SU-DHL-6 (cell line): Measurements from ENCODE around the gene SHFL.

ENCODE experiments used
- H2AFZ ChIP-seq: fragments of 200-600 bp; sonication (generic); 2 replicates; pipeline ENCODE4 v1.6.1; 2014; ENCODE audit warnings: low read depth, mild to moderate bottlenecking, moderate library complexity, mixed read lengths, antibody characterized with exemption, low read length; ENCODE audit not compliant: severe bottlenecking
- H3F3A ChIP-seq: fragments of 200-600 bp; shearing (Covaris generic); 2 replicates; pipeline ENCODE4 v1.6.0; 2016; ENCODE audit warnings: antibody characterized with exemption, mild to moderate bottlenecking; ENCODE audit not compliant: insufficient read depth
- H3K27ac ChIP-seq: fragments of 200-600 bp; sonication (generic); 2 replicates; pipeline ENCODE4 v1.5.1; 2016; ENCODE audit warnings: low read depth, mild to moderate bottlenecking, low read length, moderate library complexity, mixed read lengths
- H3K27me3 ChIP-seq: fragments of 200-600 bp; sonication (generic), shearing (Covaris generic); 2 replicates; pipeline ENCODE4 v1.6.0; 2014; ENCODE audit warnings: mild to moderate bottlenecking, low read length
- H3K36me3 ChIP-seq: fragments of 200-600 bp; sonication (generic); 2 replicates; pipeline ENCODE4 v1.6.1; 2014; ENCODE audit warnings: mild to moderate bottlenecking, low read length, mixed read lengths
- H3K4me2 ChIP-seq: fragments of 300-600, 200-600 bp; shearing (Covaris generic), sonication (generic); 2 replicates; pipeline ENCODE4 v1.6.0; 2014; ENCODE audit warnings: low read length, low read depth, mild to moderate bottlenecking; ENCODE audit not compliant: poor library complexity, severe bottlenecking
- H3K4me3 ChIP-seq: fragments of 200-600 bp; sonication (generic); 2 replicates; pipeline ENCODE4 v1.5.1; 2014; ENCODE audit warnings: antibody characterized with exemption, low read length, mild to moderate bottlenecking, mixed read lengths; ENCODE audit not compliant: insufficient read depth, poor library complexity, severe bottlenecking
- H3K79me2 ChIP-seq: fragments of 200-600 bp; sonication (generic); 2 replicates; pipeline ENCODE4 v1.6.1; 2014; ENCODE audit warnings: mild to moderate bottlenecking, low read length, moderate library complexity; ENCODE audit not compliant: insufficient read depth
- H3K9ac ChIP-seq: fragments of 200-600 bp; sonication (generic); 2 replicates; pipeline ENCODE4 v1.7.0; 2014; ENCODE audit warnings: mild to moderate bottlenecking, low read length
- H3K9me2 ChIP-seq: fragments of 200-600 bp; sonication (generic); replicated peaks from 2 replicates; pipeline ENCODE4 v1.6.1; 2014; ENCODE audit warnings: low read length; ENCODE audit not compliant: insufficient read depth
- H3K9me3 ChIP-seq: fragments of 200-600 bp; sonication (generic); 2 replicates; pipeline ENCODE4 v1.6.1; 2014; ENCODE audit warnings: low read length, mixed read lengths; ENCODE audit not compliant: insufficient read depth
- H4K20me1 ChIP-seq: fragments of 200-600 bp; sonication (generic); 2 replicates; pipeline ENCODE4 v1.6.1; 2014; ENCODE audit warnings: low read depth, mild to moderate bottlenecking, antibody characterized with exemption, low read length, moderate library complexity, mixed read lengths
- CTCF ChIP-seq: fragments of 200-600 bp; sonication (generic); IDR thresholded peaks from one replicate; pipeline ENCODE4 v1.5.1; 2017; ENCODE audit warnings: antibody characterized with exemption, mild to moderate bottlenecking, low read length, moderate library complexity; ENCODE audit not compliant: insufficient read depth, poor library complexity, severe bottlenecking
- EZH2phosphoT487 ChIP-seq: fragments of 200-600 bp; sonication (generic), shearing (Covaris generic); conservative IDR thresholded peaks from 2 replicates; pipeline ENCODE4 v1.6.1; 2018; ENCODE audit warnings: mild to moderate bottlenecking, antibody characterized with exemption, low read length, moderate library complexity, mixed read lengths

The SHFL gene

GRCh38 chr19:10105509-10106099, 19.5 kb downstream of the SHFL start:
- peak overlapping the region; percentile 81 for H3K27ac ChIP-seq
- H4K20me1 ChIP-seq: no peaks in the 10 kb centered on the region
- peak overlapping the region; percentile 47 for H3K4me2 ChIP-seq
- H3K27me3 ChIP-seq: no peaks in the 10 kb centered on the region
- no peak overlapping the region for H2AFZ ChIP-seq
- peaks cover 19% of the 10 kb centered on the region for H3F3A ChIP-seq
- no peaks in the 10 kb centered on the region; the same call in 1 of the 2 replicates for H3K36me3 ChIP-seq
- peak overlapping the region; percentile 36 for H3K4me3 ChIP-seq
- peak overlapping the region; percentile 39 for H3K9ac ChIP-seq
- H3K9me3 ChIP-seq: no peaks in the 10 kb centered on the region
- peaks cover 19% of the 10 kb centered on the region for H3K79me2 ChIP-seq
- TF ChIP-seq CTCF (no peak), EZH2phosphoT487 (no peak)
- H3K9me2 ChIP-seq: no peaks in the 10 kb centered on the region

DNA sequence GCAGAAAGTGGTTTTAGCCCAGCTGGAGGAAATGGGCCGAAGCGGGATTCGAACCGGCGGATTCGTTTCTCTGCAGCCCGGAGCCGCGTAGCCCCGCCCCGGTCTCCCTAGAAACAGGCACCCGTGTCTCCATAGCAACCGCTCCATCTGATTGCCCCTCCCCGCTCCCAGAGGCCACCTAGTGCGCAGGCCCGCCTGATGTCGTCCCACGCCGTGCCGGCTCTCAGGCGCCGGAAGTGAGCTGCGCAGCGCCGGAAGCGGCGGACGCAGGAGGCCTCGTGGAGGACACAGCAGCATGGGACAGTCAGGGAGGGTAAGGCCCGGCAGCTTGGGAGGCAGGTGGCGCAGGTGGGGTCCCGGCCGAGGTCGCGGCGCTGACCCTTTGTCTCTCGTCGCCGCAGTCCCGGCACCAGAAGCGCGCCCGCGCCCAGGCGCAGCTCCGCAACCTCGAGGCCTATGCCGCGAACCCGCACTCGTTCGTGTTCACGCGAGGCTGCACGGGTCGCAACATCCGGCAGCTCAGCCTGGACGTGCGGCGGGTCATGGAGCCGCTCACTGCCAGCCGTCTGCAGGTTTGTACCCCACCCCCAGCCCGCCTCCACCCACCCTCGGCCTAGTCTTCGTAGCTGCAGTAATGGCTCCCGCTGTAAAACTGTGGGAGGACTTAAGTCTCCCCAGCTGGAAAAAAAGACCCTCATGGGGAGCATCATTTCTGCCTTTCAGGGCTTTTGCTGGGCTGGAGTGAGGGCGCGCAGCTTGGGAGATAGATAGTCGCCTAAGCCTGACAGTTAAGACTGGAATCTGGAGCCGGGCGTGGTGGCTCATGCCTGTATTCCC, 20.2 kb downstream of the SHFL start, which contains the start of gene PPAN:
TSS of gene PPAN (plus strand) at position 263 of the 837 bp plus-strand sequence. CDS start at position 296, 33 bp downstream.
- no peaks in the 10 kb centered on the region for H4K20me1 ChIP-seq
- no peaks in the 10 kb centered on the region for H3K9me3 ChIP-seq
- no peaks in the 10 kb centered on the region for H3K27me3 ChIP-seq
- H3K9ac ChIP-seq: peak within 1 kb of the TSS; percentile 94
- H3K27ac ChIP-seq: peak within 1 kb of the TSS; percentile 81
- H3K9me2 ChIP-seq: no peaks in the 10 kb centered on the region
- peaks cover 19% of the 10 kb centered on the region for H3K79me2 ChIP-seq
- peaks cover 19% of the 10 kb centered on the region for H3F3A ChIP-seq
- H3K4me3 ChIP-seq: peak within 1 kb of the TSS; percentile 98
- H3K4me2 ChIP-seq: peak within 1 kb of the TSS; percentile 91
- TF ChIP-seq EZH2phosphoT487 (no peak), CTCF (no peak)
- H2AFZ ChIP-seq: no peak within 1 kb of the TSS
- no peaks in the 10 kb centered on the region; the same call in 1 of the 2 replicates for H3K36me3 ChIP-seq

DNA sequence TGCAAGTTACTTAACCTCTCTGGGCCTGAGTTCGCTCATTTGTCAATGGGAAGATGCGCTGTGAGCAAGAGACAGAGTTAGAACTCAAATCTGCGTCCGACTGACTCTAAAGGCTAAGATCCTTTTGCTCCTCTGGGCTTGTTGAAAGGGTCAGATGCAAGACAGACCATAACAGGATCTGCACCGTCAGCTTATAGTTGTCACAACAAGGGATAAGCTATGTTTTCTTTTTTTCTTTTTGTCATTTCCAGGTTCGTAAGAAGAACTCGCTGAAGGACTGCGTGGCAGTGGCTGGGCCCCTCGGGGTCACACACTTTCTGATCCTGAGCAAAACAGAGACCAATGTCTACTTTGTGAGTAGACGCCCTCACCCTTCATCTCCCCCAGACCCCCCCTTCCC, 21.1 kb downstream of the SHFL start:
- peak overlapping the region; percentile 91 for H3K4me2 ChIP-seq
- no peaks in the 10 kb centered on the region for H3K9me3 ChIP-seq
- no peaks in the 10 kb centered on the region; the same call in 1 of the 2 replicates for H3K36me3 ChIP-seq
- no peaks in the 10 kb centered on the region for H4K20me1 ChIP-seq
- H3K79me2 ChIP-seq: peaks cover 19% of the 10 kb centered on the region
- H3K27ac ChIP-seq: peak overlapping the region; percentile 42
- no peaks in the 10 kb centered on the region for H3K27me3 ChIP-seq
- H3F3A ChIP-seq: peaks cover 24% of the 10 kb centered on the region
- H3K9ac ChIP-seq: peak overlapping the region; percentile 94
- H3K4me3 ChIP-seq: peak overlapping the region; percentile 98
- no peak overlapping the region for H2AFZ ChIP-seq
- no peaks in the 10 kb centered on the region for H3K9me2 ChIP-seq
- TF ChIP-seq EZH2phosphoT487 (no peak), CTCF (no peak)
